Measurements from ENCODE around the gene TMCC1.
"Not testable (repeated sequence)": the region's sequence is repeated elsewhere in the genome, so short reads cannot be mapped to it uniquely, and the experiment has no call there.

The TMCC1 gene

GRCh38 chr3:129908417-129908816, 14.9 kb upstream of the TMCC1 start:
- DNase-seq (ENCODE audit: extremely low spot score), result no peak
- CTCF ChIA-PET, result no interaction called here
- POLR2A ChIA-PET, result interaction anchor here (0.7 kb wide), 1 partner anchor 16 kb away, joined by 3 read pairs; no protein-coding TSS in a partner anchor
- no peak for TF ChIP-seq SUZ12 (IDR thresholded peaks at IDR 0.05)
- TF ChIP-seq ARNT (IDR thresholded peaks at IDR 0.05), result no peak
- no peak for TF ChIP-seq NFRKB (IDR thresholded peaks at IDR 0.05)
- TF ChIP-seq TARDBP (IDR thresholded peaks at IDR 0.05), result no peak
- TF ChIP-seq BHLHE40 (IDR thresholded peaks at IDR 0.05; ENCODE audit: borderline replicate concordance), result no peak
- TF ChIP-seq FOXA1 (IDR thresholded peaks at IDR 0.05), result no peak
- no peak for TF ChIP-seq ZNF384 (IDR thresholded peaks at IDR 0.05)
- TF ChIP-seq, protein P1, sequence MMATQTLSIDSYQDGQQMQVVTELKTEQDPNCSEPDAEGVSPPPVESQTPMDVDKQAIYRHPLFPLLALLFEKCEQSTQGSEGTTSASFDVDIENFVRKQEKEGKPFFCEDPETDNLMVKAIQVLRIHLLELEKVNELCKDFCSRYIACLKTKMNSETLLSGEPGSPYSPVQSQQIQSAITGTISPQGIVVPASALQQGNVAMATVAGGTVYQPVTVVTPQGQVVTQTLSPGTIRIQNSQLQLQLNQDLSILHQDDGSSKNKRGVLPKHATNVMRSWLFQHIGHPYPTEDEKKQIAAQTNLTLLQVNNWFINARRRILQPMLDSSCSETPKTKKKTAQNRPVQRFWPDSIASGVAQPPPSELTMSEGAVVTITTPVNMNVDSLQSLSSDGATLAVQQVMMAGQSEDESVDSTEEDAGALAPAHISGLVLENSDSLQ (IDR thresholded peaks at IDR 0.05), result no peak
- TF ChIP-seq FOXM1 (IDR thresholded peaks at IDR 0.05; ENCODE audit: borderline replicate concordance), result no peak
- no peak for TF ChIP-seq HDGF (IDR thresholded peaks at IDR 0.05; ENCODE audit: borderline replicate concordance)
- no peak for TF ChIP-seq LEF1 (IDR thresholded peaks at IDR 0.05; ENCODE audit: borderline replicate concordance)
- TF ChIP-seq FOXK2 (IDR thresholded peaks at IDR 0.05), result no peak
- no peak for TF ChIP-seq ELF4 (IDR thresholded peaks at IDR 0.05)
- no peak for TF ChIP-seq L3MBTL2 (conservative IDR thresholded peaks at IDR 0.05)
- no peak for TF ChIP-seq SP1 (IDR thresholded peaks at IDR 0.05)

DNA sequence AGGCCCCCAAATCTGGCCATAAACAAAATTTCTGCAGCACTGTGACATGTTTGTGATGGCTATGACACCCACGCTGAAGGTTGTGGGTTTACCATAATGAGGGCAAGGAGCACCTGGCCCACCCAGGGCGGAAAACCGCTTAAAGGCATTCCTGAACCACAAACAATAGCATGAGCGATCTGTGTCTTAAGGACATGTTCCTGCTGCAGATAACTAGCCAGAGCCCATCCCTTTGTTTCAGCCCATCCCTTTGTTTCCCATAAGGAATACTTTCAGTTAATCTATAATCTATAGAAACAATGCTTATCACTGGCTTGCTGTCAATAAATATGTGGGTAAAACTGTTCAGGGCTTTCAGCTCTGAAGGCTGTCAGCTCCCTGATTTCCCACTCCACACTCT, 7.8 kb upstream of the TMCC1 start:
- POLR2A ChIA-PET, CTCF ChIA-PET: not testable (repeated sequence)

DNA sequence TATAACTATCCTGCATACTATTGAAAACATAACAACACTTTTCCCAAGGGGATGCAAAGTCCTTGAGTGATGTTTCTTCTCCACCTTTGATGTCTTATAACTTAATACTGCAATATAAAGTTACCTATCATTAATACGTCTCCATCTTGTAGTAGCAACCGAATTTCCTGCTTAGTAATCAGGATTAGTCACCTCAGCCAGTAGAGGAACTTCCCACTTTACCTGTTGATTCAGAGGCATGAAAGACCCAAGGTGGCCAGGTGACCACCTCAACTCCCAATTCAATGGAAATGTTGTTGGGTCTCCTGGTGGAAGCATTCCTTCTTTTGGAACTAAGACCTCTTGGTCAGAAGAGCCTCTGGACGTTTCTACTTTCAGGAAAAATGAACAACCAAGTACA, 3.5 kb upstream of the TMCC1 start:
- CTCF ChIA-PET, result no interaction called here
- POLR2A ChIA-PET, result no interaction called here
- DNase-seq (ENCODE audit: extremely low spot score), result no peak
- TF ChIP-seq SP1 (IDR thresholded peaks at IDR 0.05), result no peak

More for the DNA sequence above, 7.8 kb upstream of the TMCC1 start:
- DNase-seq (ENCODE audit: extremely low spot score), result not testable (repeated sequence)

DNA sequence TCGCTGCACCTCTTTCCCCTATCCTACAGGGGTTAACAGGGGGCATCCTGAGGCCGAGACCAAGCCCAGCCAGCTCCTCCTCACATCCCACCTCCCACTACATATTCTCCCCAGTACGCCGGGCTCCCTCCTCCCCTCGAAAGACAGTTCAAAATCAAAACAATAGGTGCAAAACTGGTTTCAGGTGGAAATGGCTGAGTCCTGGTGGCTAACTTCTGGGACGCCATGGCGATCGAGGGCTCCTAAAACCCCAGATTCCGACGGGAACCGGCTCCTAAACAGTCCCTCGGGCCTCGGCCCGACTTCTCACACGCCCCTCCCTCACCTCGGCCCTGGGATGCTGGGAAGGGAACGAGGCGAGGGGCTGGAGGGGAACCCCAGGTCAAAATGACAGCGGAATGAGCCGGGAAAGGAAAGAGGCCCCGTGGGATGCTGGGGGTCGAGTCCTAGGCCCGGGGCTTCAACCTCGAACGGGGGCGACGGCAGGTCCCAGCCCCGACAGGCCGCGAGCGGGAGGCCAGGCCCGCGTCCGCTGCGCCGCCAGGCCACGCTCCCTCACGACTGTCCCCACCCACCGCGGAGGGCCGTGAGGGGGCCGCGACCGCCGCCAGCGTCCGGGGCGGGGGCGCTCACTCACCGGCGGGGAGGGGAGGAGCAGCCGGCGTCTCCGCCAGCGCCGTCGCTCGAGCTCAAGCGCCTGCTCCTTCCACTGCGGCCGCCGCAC, 492 bp downstream of the TMCC1 start:
- TF ChIP-seq FOXA1 (IDR thresholded peaks at IDR 0.05) (no peak), L3MBTL2 (conservative IDR thresholded peaks at IDR 0.05) (peak; percentile 59; the same call in 1 of the 2 replicates), FOXM1 (IDR thresholded peaks at IDR 0.05; ENCODE audit: borderline replicate concordance) (no peak), ELF4 (IDR thresholded peaks at IDR 0.05) (no peak), BHLHE40 (IDR thresholded peaks at IDR 0.05; ENCODE audit: borderline replicate concordance) (no peak)
- DNase-seq (ENCODE audit: extremely low spot score), result peak; percentile 68
- ChIA-PET CTCF (no interaction called here), POLR2A (interaction anchor here (0.6 to 1.4 kb wide), 8 partner anchors 9 to 205 kb away, joined by 3 to 4 read pairs (median 3); no protein-coding TSS in a partner anchor)

GRCh38 chr3:129892486-129892856, 1.0 kb downstream of the TMCC1 start:
- CTCF ChIA-PET, result no interaction called here
- TF ChIP-seq L3MBTL2 (conservative IDR thresholded peaks at IDR 0.05) (no peak), CTBP1 (IDR thresholded peaks at IDR 0.05; ENCODE audit: borderline replicate concordance) (no peak), ZNF384 (IDR thresholded peaks at IDR 0.05) (no peak), BHLHE40 (IDR thresholded peaks at IDR 0.05; ENCODE audit: borderline replicate concordance) (no peak), ARNT (IDR thresholded peaks at IDR 0.05) (no peak), TARDBP (IDR thresholded peaks at IDR 0.05) (no peak), NFRKB (IDR thresholded peaks at IDR 0.05) (no peak), SUZ12 (IDR thresholded peaks at IDR 0.05) (no peak), FOXM1 (IDR thresholded peaks at IDR 0.05; ENCODE audit: borderline replicate concordance) (no peak), SP1 (IDR thresholded peaks at IDR 0.05) (no peak), LEF1 (IDR thresholded peaks at IDR 0.05; ENCODE audit: borderline replicate concordance) (no peak), FOXA1 (IDR thresholded peaks at IDR 0.05) (no peak), FOXK2 (IDR thresholded peaks at IDR 0.05) (no peak), HDGF (IDR thresholded peaks at IDR 0.05; ENCODE audit: borderline replicate concordance) (no peak), ELF4 (IDR thresholded peaks at IDR 0.05) (no peak)
- TF ChIP-seq, protein P1 (IDR thresholded peaks at IDR 0.05), result no peak
- DNase-seq (ENCODE audit: extremely low spot score), result no peak
- POLR2A ChIA-PET, result interaction anchor here (0.6 to 1.4 kb wide), 5 partner anchors 8 to 204 kb away, joined by 3 read pairs; no protein-coding TSS in a partner anchor

DNA sequence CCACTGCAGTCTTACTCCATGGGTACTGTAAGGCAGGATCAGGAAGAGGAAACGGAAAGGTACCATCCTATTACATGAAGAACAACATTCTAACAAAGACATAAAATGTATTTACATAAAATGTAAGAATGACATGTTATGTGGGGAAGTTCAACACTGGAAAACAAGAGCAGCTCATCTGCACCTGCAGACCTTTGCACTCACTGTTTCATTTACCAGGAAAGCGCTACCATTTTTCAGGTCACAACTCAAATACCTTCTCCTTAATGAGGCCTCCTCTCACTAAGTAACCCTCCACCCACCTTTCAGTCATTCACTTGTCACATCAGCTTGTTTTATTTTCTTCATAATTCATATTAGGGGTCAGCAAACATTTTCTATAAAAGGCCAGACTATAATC, 2.6 kb downstream of the TMCC1 start:
- CTCF ChIA-PET, result no interaction called here
- TF ChIP-seq TARDBP (IDR thresholded peaks at IDR 0.05), result no peak
- no peak for TF ChIP-seq FOXK2 (IDR thresholded peaks at IDR 0.05)
- POLR2A ChIA-PET, result no interaction called here
- no peak for DNase-seq (ENCODE audit: extremely low spot score)

DNA sequence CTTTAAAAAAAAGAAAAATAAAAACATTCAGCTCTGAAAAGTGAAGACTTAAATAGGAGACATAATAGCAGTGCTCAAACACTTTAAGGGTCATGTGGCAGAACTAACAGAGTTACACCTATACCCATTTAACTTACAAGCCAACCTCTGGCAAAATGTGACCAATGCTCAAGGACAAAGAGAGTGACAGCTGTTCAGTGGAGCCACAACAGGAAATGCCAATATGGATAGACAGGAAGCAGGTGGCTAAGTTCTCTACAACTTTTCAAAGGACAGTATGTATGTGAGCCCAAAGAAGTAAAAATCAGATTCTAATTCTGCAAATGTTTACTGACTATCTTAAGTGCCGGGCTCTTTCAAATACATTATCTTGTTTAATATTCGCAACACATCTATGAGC, 3.4 kb downstream of the TMCC1 start:
- DNase-seq (ENCODE audit: extremely low spot score), result no peak
- CTCF ChIA-PET, result no interaction called here
- POLR2A ChIA-PET, result no interaction called here
- TF ChIP-seq ELF4 (IDR thresholded peaks at IDR 0.05) (no peak), CTBP1 (IDR thresholded peaks at IDR 0.05; ENCODE audit: borderline replicate concordance) (no peak), HDGF (IDR thresholded peaks at IDR 0.05; ENCODE audit: borderline replicate concordance) (no peak), L3MBTL2 (conservative IDR thresholded peaks at IDR 0.05) (no peak), BHLHE40 (IDR thresholded peaks at IDR 0.05; ENCODE audit: borderline replicate concordance) (no peak), LEF1 (IDR thresholded peaks at IDR 0.05; ENCODE audit: borderline replicate concordance) (no peak), FOXK2 (IDR thresholded peaks at IDR 0.05) (no peak)
- TF ChIP-seq, protein P1 (IDR thresholded peaks at IDR 0.05), result no peak
